Measurements from ENCODE around the gene ADAT1. TPM values are rescaled to one million over a fixed set of nuclear protein-coding genes. Genes with fewer than 3 reads are reported as not detected.
A peak's percentile ranks its signal among the peaks of the same experiment; 100 is the strongest.

Gene ADAT1
- total RNA-seq, 2 donors from 2014 or later: 41.2 to 46.3 TPM

DNA sequence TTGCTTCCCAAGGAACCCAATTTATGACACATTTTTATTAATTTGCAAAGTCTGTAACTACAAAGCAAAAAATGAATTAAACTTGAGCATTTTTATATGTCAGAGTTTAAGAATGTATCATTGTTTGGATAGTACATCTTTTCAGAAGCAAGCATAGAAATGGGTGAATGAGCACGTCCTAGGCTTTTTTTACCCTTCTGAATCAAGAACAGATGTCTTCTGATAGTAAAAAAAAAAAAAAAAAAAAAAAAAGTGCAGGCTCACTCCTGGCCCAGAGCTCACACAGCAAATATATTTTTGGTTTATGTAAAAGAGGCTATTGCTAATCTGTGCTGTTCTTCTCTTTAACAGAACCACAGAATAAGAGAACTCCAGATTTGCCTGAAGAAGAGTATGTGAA is 30.8 kb upstream of the ADAT1 start:
- Histone ChIP-seq H3K36me3 (peaks cover 38% of the 10 kb centered on the region), H3K4me1 (ENCODE audit: control insufficient read depth in 1 of 2, low read depth in 2 of 2) (peaks cover 37 to 40% of the 10 kb centered on the region in 2 donors), H3K27ac (no peak overlapping the region), H3K9me3 (no peaks in the 10 kb centered on the region), H3K27me3 (replicated peaks; ENCODE audit: insufficient read depth) (no peaks in the 10 kb centered on the region), H3K4me3 (no peak overlapping the region)
- DNase-seq (ENCODE audit: low spot score): no peak
- TF ChIP-seq, protein P1, sequence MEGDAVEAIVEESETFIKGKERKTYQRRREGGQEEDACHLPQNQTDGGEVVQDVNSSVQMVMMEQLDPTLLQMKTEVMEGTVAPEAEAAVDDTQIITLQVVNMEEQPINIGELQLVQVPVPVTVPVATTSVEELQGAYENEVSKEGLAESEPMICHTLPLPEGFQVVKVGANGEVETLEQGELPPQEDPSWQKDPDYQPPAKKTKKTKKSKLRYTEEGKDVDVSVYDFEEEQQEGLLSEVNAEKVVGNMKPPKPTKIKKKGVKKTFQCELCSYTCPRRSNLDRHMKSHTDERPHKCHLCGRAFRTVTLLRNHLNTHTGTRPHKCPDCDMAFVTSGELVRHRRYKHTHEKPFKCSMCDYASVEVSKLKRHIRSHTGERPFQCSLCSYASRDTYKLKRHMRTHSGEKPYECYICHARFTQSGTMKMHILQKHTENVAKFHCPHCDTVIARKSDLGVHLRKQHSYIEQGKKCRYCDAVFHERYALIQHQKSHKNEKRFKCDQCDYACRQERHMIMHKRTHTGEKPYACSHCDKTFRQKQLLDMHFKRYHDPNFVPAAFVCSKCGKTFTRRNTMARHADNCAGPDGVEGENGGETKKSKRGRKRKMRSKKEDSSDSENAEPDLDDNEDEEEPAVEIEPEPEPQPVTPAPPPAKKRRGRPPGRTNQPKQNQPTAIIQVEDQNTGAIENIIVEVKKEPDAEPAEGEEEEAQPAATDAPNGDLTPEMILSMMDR (IDR thresholded peaks at IDR 0.05): no peak
- ATAC-seq (ENCODE audit: insufficient number of reproducible peaks, low FRiP score, low read depth): no peak

DNA sequence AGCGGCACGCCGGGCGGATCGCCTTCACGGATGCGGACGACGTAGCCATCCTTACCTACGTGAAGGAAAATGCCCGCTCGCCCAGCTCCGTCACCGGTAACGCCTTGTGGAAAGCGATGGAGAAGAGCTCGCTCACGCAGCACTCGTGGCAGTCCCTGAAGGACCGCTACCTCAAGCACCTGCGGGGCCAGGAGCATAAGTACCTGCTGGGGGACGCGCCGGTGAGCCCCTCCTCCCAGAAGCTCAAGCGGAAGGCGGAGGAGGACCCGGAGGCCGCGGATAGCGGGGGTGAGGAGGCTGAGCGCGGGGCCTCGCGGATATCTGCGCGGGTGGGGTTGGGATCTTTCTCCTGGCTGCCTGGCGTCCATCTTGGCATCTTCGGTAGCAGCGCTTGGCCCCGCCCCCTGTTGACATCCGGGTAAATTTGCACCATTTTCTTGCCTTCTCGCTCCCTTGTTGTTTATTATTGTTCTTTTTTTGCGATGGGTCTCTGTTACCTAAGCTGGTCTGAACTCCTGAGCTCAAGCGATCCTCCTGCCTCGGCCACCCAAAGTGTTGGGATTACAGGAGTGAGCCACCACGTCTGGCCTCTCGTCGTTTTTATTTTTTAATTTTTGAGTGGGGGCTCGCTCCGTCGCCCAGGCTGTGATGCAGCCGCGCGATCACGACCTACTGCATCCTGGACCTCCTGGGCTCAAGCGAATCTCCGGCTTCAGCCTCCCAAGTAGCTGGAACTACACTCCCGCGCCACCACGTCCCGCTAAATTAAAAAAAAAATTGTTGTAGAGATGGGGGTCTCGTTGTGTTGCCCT is 25.4 kb upstream of the ADAT1 start:
- Histone ChIP-seq H3K9me3 (no peaks in the 10 kb centered on the region), H3K4me3 (peak overlapping the region; percentile 91), H3K27ac (peak overlapping the region; percentile 98), H3K4me1 (ENCODE audit: control insufficient read depth in 1 of 2, low read depth in 2 of 2) (peaks cover 38 to 56% of the 10 kb centered on the region in 2 donors), H3K27me3 (replicated peaks; ENCODE audit: insufficient read depth) (no peaks in the 10 kb centered on the region), H3K36me3 (peaks cover 3% of the 10 kb centered on the region)
- DNase-seq (ENCODE audit: low spot score): peak; percentile 53
- ATAC-seq (ENCODE audit: insufficient number of reproducible peaks, low FRiP score, low read depth): no peak
- TF ChIP-seq, protein P1 (IDR thresholded peaks at IDR 0.05): no peak

DNA sequence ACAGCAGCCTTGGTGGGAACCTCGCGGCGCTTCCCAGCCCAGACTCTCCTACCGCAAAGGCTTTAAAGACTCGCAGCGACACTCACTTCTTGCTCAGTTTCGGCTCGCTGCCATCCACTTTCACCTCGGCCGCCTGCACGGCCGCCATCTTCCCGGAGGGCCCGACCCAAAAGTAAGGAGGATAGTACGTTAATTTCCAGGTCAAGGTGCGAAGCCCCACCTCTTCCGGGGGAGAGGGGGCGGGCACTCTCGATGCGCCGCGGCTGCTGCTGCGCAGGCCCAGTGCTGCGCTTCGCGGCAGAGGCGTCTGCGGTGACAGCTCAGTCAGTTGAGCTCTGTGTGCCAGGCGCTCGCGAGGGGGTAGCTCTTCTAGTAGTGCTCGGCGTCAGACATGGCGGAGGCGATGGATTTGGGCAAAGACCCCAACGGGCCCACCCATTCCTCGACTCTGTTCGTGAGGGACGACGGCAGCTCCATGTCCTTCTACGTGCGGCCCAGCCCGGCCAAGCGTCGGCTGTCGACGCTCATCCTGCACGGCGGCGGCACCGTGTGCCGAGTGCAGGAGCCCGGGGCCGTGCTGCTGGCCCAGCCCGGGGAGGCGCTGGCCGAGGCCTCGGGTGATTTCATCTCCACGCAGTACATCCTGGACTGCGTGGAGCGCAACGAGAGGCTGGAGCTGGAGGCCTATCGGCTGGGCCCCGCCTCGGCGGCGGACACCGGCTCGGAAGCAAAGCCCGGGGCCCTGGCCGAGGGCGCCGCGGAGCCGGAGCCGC is 24.6 kb upstream of the ADAT1 start, which contains the start of the genes KARS1 and TERF2IP:
TSS of gene KARS1 (minus strand) at position 174 of the 773 bp plus-strand sequence. CDS start at position 148, 26 bp downstream.
TSS of gene TERF2IP (plus strand) at position 282 of the 773 bp plus-strand sequence. CDS start at position 392, 110 bp downstream.
- ATAC-seq (ENCODE audit: insufficient number of reproducible peaks, low FRiP score, low read depth): peak; percentile 82
- Histone ChIP-seq H3K9me3 (no peaks in the 10 kb centered on the region), H3K27me3 (replicated peaks; ENCODE audit: insufficient read depth) (no peaks in the 10 kb centered on the region), H3K36me3 (peaks cover 4% of the 10 kb centered on the region), H3K4me1 (ENCODE audit: control insufficient read depth in 1 of 2, low read depth in 2 of 2) (peaks cover 31 to 48% of the 10 kb centered on the region in 2 donors), H3K4me3 (peak within 1 kb of the TSS; percentile 91), H3K27ac (peak within 1 kb of the TSS; percentile 98)
- TF ChIP-seq, protein P1 (IDR thresholded peaks at IDR 0.05): no peak
- peak; percentile 66 for DNase-seq (ENCODE audit: low spot score)

DNA sequence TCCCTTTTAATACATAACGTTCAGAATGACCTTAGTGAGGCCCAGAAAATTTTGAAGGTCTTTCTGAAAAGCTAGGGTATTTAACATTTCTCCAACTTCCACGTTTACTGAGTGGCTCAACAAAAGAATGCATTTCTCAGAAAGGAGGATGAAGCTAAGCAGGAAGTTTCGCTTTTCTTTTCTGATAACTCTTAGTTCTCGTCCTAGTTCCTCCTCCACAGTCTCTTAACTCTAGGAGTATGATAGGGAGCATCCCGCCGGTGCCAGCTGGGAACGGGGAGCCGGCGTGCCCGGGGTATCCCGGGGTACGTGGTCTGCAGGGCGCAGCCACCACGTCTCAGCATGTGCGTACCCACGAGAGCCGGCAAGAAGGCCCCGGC is 24.0 kb upstream of the ADAT1 start:
- H3K9me3 ChIP-seq: no peaks in the 10 kb centered on the region
- DNase-seq (ENCODE audit: low spot score) (no peak), ATAC-seq (ENCODE audit: insufficient number of reproducible peaks, low FRiP score, low read depth) (no peak)
- no peaks in the 10 kb centered on the region for H3K27me3 ChIP-seq (replicated peaks; ENCODE audit: insufficient read depth)
- peak overlapping the region; percentile 91 for H3K4me3 ChIP-seq
- peak overlapping the region; percentile 98 for H3K27ac ChIP-seq
- H3K4me1 ChIP-seq (ENCODE audit: control insufficient read depth in 1 of 2, low read depth in 2 of 2): peaks cover 25 to 44% of the 10 kb centered on the region in 2 donors
- H3K36me3 ChIP-seq: peaks cover 4% of the 10 kb centered on the region
- TF ChIP-seq, protein P1 (IDR thresholded peaks at IDR 0.05): no peak
